ENCODE data around the gene TMEM234.

Gene TMEM234

DNA sequence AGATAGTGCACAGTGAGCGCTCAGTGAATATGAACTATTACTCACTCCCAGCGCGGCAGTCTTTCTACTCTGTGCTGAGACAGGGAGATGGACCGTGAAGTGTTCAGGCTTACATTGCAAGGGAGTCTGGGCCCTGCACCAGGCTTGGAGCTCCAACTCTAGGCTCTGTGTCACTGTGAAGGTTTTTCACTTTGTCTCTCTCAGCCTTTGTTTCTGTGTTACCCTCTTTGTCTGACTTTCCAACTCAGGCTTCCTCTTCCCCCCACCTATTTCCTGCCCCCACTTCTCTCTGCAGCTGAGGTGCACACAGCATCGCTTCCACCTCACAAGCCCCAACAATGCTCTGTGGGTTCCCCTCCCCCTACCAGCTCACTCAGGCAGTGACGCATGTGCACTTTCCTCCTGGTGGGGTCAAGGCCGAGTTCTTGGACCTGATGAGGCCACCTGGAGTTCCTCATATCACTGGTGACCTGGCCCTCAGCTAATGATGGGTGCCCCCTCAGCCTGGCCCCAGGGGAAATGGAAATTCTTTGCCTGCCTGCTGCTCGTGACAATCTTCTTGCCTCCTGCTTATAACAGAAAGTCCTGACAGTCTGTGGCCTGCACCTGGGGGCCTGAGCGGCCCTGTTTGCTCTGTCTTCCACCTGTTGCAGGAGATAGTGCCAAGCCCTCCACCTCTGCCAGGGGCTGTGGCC is 27.8 kb upstream of the TMEM234 start:
- H3K4me1 ChIP-seq (ENCODE audit: control insufficient read depth, insufficient read depth, low read length), result peaks cover 23% of the 10 kb centered on the region
- H3K4me3 ChIP-seq (ENCODE audit: low read depth, low read length), result no peak overlapping the region
- no peak overlapping the region for H3K27ac ChIP-seq (ENCODE audit: low read depth, low read length)
- no peaks in the 10 kb centered on the region for H3K27me3 ChIP-seq (ENCODE audit: control insufficient read depth, insufficient read depth, low read length)
- H3K9ac ChIP-seq (ENCODE audit: low read length), result no peak overlapping the region
- H3K36me3 ChIP-seq (ENCODE audit: control insufficient read depth, insufficient read depth, low read length), result no peaks in the 10 kb centered on the region
- H3K9me3 ChIP-seq (ENCODE audit: control insufficient read depth, insufficient read depth, low read depth, low read length), result no peaks in the 10 kb centered on the region

GRCh38 chr1:32247983-32248889 is 26.1 kb upstream of the TMEM234 start:
- no peaks in the 10 kb centered on the region for H3K27me3 ChIP-seq (ENCODE audit: control insufficient read depth, insufficient read depth, low read length)
- H3K4me3 ChIP-seq (ENCODE audit: low read depth, low read length), result peak overlapping the region; percentile 42
- H3K9ac ChIP-seq (ENCODE audit: low read length), result no peak overlapping the region
- H3K4me1 ChIP-seq (ENCODE audit: control insufficient read depth, insufficient read depth, low read length), result peaks cover 23% of the 10 kb centered on the region
- no peaks in the 10 kb centered on the region for H3K36me3 ChIP-seq (ENCODE audit: control insufficient read depth, insufficient read depth, low read length)
- H3K27ac ChIP-seq (ENCODE audit: low read depth, low read length), result no peak overlapping the region
- H3K9me3 ChIP-seq (ENCODE audit: control insufficient read depth, insufficient read depth, low read depth, low read length), result no peaks in the 10 kb centered on the region

GRCh38 chr1:32247452-32247851 is 25.3 kb upstream of the TMEM234 start:
- H3K4me1 ChIP-seq (ENCODE audit: control insufficient read depth, insufficient read depth, low read length), result peaks cover 26% of the 10 kb centered on the region
- H3K27me3 ChIP-seq (ENCODE audit: control insufficient read depth, insufficient read depth, low read length), result no peaks in the 10 kb centered on the region
- no peak overlapping the region for H3K27ac ChIP-seq (ENCODE audit: low read depth, low read length)
- H3K9ac ChIP-seq (ENCODE audit: low read length), result no peak overlapping the region
- H3K4me3 ChIP-seq (ENCODE audit: low read depth, low read length), result no peak overlapping the region
- H3K9me3 ChIP-seq (ENCODE audit: control insufficient read depth, insufficient read depth, low read depth, low read length), result no peaks in the 10 kb centered on the region
- no peaks in the 10 kb centered on the region for H3K36me3 ChIP-seq (ENCODE audit: control insufficient read depth, insufficient read depth, low read length)

- H3K4me3 ChIP-seq (ENCODE audit: low read depth, low read length), result no peak within 1 kb of the TSS
- H3K9me3 ChIP-seq (ENCODE audit: control insufficient read depth, insufficient read depth, low read depth, low read length), result no peaks in the 10 kb centered on the region
- no peaks in the 10 kb centered on the region for H3K27me3 ChIP-seq (ENCODE audit: control insufficient read depth, insufficient read depth, low read length)
- H3K4me1 ChIP-seq (ENCODE audit: control insufficient read depth, insufficient read depth, low read length), result peaks cover 22% of the 10 kb centered on the region
- H3K36me3 ChIP-seq (ENCODE audit: control insufficient read depth, insufficient read depth, low read length), result no peaks in the 10 kb centered on the region
- no peak within 1 kb of the TSS for H3K27ac ChIP-seq (ENCODE audit: low read depth, low read length)
- H3K9ac ChIP-seq (ENCODE audit: low read length), result no peak within 1 kb of the TSS
Observed at GRCh38 chr1:32246888-32247273, 24.7 kb upstream of the TMEM234 start, which contains the start of gene FAM167B. Gene FAM167B, plus strand, starts transcription at chr1:32247222. Its CDS starts 200 bp downstream, at chr1:32247422.

GRCh38 chr1:32242341-32242851 is 20.2 kb upstream of the TMEM234 start:
- H3K27ac ChIP-seq (ENCODE audit: low read depth, low read length), result no peak overlapping the region
- H3K27me3 ChIP-seq (ENCODE audit: control insufficient read depth, insufficient read depth, low read length), result no peaks in the 10 kb centered on the region
- H3K4me3 ChIP-seq (ENCODE audit: low read depth, low read length), result peak overlapping the region; percentile 19; the same call in 1 of the 2 replicates
- H3K9me3 ChIP-seq (ENCODE audit: control insufficient read depth, insufficient read depth, low read depth, low read length), result no peaks in the 10 kb centered on the region
- peaks cover 14% of the 10 kb centered on the region for H3K4me1 ChIP-seq (ENCODE audit: control insufficient read depth, insufficient read depth, low read length)
- no peak overlapping the region for H3K9ac ChIP-seq (ENCODE audit: low read length)
- no peaks in the 10 kb centered on the region for H3K36me3 ChIP-seq (ENCODE audit: control insufficient read depth, insufficient read depth, low read length)

GRCh38 chr1:32241001-32241763 is 19.0 kb upstream of the TMEM234 start:
- H3K27ac ChIP-seq (ENCODE audit: low read depth, low read length), result peak overlapping the region; percentile 36; the same call in 1 of the 2 replicates

DNA sequence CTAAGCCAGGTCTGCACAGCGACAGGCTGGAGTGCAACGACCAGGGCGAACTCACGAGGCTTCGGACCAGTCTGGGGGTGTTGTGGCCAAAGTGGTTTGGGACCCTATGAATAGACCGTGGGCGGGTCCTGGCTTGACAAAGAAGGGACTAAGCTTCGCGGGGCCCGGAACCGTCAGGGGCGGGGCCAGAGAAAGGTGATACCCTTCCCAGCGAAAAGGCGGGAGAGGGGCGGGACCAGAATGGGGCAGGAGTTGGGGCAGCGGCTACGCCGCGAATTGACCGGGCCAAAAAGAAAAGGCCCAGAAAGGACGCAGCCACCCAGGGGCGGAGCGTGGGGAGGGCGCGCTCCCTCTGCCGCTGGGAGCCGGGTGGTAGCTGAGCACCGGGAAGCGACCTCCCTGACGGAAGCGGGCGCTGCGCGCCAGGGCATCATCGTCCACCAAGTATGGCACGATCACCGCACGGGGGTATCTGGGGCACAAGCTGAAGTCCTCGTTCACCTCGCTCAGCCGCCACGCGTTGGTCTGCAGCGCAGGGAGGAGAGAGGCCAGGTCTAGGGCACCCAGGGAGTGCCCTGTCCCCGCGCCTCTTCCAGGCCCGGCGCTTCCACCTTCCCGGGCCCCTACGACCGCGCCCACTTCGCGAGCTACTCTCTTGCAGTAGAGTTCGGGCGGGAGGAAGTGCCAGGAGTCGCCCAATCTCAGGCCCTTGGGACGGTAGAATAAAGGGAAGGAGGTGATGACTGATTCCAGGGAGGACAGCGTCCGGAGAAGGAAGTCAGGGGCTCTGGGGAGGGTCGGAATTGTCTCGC is 18.2 kb upstream of the TMEM234 start:
- Histone ChIP-seq H3K4me3 (ENCODE audit: low read depth, low read length) (peak overlapping the region; percentile 87), H3K36me3 (ENCODE audit: control insufficient read depth, insufficient read depth, low read length) (peaks cover 4% of the 10 kb centered on the region), H3K9me3 (ENCODE audit: control insufficient read depth, insufficient read depth, low read depth, low read length) (no peaks in the 10 kb centered on the region), H3K9ac (ENCODE audit: low read length) (peak overlapping the region; percentile 82), H3K27ac (ENCODE audit: low read depth, low read length) (peak overlapping the region; percentile 36; the same call in 1 of the 2 replicates), H3K4me1 (ENCODE audit: control insufficient read depth, insufficient read depth, low read length) (peaks cover 14% of the 10 kb centered on the region), H3K27me3 (ENCODE audit: control insufficient read depth, insufficient read depth, low read length) (no peaks in the 10 kb centered on the region)

More at GRCh38 chr1:32241001-32241763, 19.0 kb upstream of the TMEM234 start:
- no peaks in the 10 kb centered on the region for H3K9me3 ChIP-seq (ENCODE audit: control insufficient read depth, insufficient read depth, low read depth, low read length)
- no peaks in the 10 kb centered on the region for H3K27me3 ChIP-seq (ENCODE audit: control insufficient read depth, insufficient read depth, low read length)
- H3K9ac ChIP-seq (ENCODE audit: low read length), result peak overlapping the region; percentile 82
- H3K4me1 ChIP-seq (ENCODE audit: control insufficient read depth, insufficient read depth, low read length), result peaks cover 14% of the 10 kb centered on the region
- peak overlapping the region; percentile 87 for H3K4me3 ChIP-seq (ENCODE audit: low read depth, low read length)
- peaks cover 2% of the 10 kb centered on the region for H3K36me3 ChIP-seq (ENCODE audit: control insufficient read depth, insufficient read depth, low read length)

GRCh38 chr1:32239790-32240139 is 17.6 kb upstream of the TMEM234 start:
- H3K4me3 ChIP-seq (ENCODE audit: low read depth, low read length), result peak overlapping the region; percentile 87
- H3K4me1 ChIP-seq (ENCODE audit: control insufficient read depth, insufficient read depth, low read length), result peaks cover 14% of the 10 kb centered on the region
- peak overlapping the region; percentile 68 for H3K9ac ChIP-seq (ENCODE audit: low read length)
- H3K27me3 ChIP-seq (ENCODE audit: control insufficient read depth, insufficient read depth, low read length), result no peaks in the 10 kb centered on the region
- H3K36me3 ChIP-seq (ENCODE audit: control insufficient read depth, insufficient read depth, low read length), result peaks cover 6% of the 10 kb centered on the region
- no peak overlapping the region for H3K27ac ChIP-seq (ENCODE audit: low read depth, low read length)
- H3K9me3 ChIP-seq (ENCODE audit: control insufficient read depth, insufficient read depth, low read depth, low read length), result no peaks in the 10 kb centered on the region

DNA sequence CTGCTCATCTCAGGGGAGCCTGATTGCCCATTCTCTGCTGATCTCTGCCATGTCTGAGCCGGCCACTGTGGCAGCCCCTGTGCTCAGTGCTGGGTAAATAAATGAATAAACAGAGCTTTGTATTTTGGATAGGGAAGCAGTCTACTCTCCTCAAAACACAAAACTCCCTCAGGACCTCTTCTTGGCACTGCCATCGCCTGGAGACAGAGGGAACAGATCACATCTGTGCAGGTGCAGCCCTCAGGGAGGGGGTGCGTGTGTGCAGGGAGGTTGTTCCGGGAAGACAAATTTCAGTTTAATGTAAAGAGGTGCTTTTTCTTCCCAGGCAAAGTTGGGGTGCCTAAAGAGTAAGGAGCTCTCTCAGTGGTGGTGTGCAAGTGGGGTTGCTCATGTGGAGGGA is 17.2 kb upstream of the TMEM234 start:
- no peaks in the 10 kb centered on the region for H3K27me3 ChIP-seq (ENCODE audit: control insufficient read depth, insufficient read depth, low read length)
- peak overlapping the region; percentile 87 for H3K4me3 ChIP-seq (ENCODE audit: low read depth, low read length)
- H3K4me1 ChIP-seq (ENCODE audit: control insufficient read depth, insufficient read depth, low read length), result peaks cover 14% of the 10 kb centered on the region
- peaks cover 10% of the 10 kb centered on the region for H3K36me3 ChIP-seq (ENCODE audit: control insufficient read depth, insufficient read depth, low read length)
- H3K9ac ChIP-seq (ENCODE audit: low read length), result peak overlapping the region; percentile 68
- no peaks in the 10 kb centered on the region for H3K9me3 ChIP-seq (ENCODE audit: control insufficient read depth, insufficient read depth, low read depth, low read length)
- H3K27ac ChIP-seq (ENCODE audit: low read depth, low read length), result no peak overlapping the region

GRCh38 chr1:32234792-32235191 is 12.6 kb upstream of the TMEM234 start:
- Histone ChIP-seq H3K9ac (ENCODE audit: low read length) (no peak overlapping the region), H3K4me1 (ENCODE audit: control insufficient read depth, insufficient read depth, low read length) (peaks cover 7% of the 10 kb centered on the region; the same call in 1 of the 2 replicates), H3K4me3 (ENCODE audit: low read depth, low read length) (no peak overlapping the region), H3K27ac (ENCODE audit: low read depth, low read length) (no peak overlapping the region), H3K9me3 (ENCODE audit: control insufficient read depth, insufficient read depth, low read depth, low read length) (no peaks in the 10 kb centered on the region), H3K27me3 (ENCODE audit: control insufficient read depth, insufficient read depth, low read length) (no peaks in the 10 kb centered on the region), H3K36me3 (ENCODE audit: control insufficient read depth, insufficient read depth, low read length) (peaks cover 46% of the 10 kb centered on the region)

Measured in HUES6 (cell line).